Fibroblast of villous mesenchyme (primary cell): ENCODE data around the gene MGLL. TPM values are rescaled to one million over a fixed set of nuclear protein-coding genes. Genes with fewer than 3 reads are reported as not detected.

Experiments used
- DNase-seq: peaks from one replicate; pipeline ENCODE4 v3.0.0-alpha.2; 2010; ENCODE audit warnings: low read depth
- H3K4me3 ChIP-seq: 2 replicates; pipeline ENCODE4 v1.5.1; 2011; ENCODE audit warnings: low read depth, mild to moderate bottlenecking, low read length
- total RNA-seq: library from RNA; depleted of rRNA; stranded (reverse); fragments of >200 nt; gene quantifications from 2 replicates; pipeline ENCODE4 v1.2.3, GENCODE V29; 2012
- TF ChIP-seq, protein P1 (sequence below): IDR thresholded peaks from 2 replicates; pipeline ENCODE4 v1.5.1; 2012; ENCODE audit warnings: low read depth, mild to moderate bottlenecking, low read length; ENCODE audit not compliant: insufficient read depth

MGLL gene
- total RNA-seq, 1 donor = 141 TPM

DNA sequence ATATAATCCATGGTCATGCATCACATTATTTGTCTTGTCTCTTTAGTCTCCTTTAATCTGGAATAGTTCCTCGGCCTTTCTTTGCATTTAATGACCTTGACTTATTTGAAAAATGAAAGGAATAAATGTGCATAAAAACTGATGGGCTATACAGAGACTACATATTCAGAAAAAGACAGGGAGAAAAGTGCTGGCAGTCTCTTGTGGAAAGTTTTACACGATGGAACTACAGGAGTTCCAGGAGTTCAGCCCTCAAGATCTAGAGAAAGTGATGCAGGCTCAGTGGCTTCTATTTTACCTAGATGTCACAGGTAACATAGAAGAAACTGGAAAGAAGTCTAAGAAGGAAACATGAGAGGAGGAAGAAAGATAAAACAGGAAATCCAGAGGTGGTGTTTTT is 157.2 kb downstream of the MGLL start:
- H3K4me3 ChIP-seq = no peak overlapping the region
- TF ChIP-seq, protein P1, sequence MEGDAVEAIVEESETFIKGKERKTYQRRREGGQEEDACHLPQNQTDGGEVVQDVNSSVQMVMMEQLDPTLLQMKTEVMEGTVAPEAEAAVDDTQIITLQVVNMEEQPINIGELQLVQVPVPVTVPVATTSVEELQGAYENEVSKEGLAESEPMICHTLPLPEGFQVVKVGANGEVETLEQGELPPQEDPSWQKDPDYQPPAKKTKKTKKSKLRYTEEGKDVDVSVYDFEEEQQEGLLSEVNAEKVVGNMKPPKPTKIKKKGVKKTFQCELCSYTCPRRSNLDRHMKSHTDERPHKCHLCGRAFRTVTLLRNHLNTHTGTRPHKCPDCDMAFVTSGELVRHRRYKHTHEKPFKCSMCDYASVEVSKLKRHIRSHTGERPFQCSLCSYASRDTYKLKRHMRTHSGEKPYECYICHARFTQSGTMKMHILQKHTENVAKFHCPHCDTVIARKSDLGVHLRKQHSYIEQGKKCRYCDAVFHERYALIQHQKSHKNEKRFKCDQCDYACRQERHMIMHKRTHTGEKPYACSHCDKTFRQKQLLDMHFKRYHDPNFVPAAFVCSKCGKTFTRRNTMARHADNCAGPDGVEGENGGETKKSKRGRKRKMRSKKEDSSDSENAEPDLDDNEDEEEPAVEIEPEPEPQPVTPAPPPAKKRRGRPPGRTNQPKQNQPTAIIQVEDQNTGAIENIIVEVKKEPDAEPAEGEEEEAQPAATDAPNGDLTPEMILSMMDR = no peak
- no peak for DNase-seq

DNA sequence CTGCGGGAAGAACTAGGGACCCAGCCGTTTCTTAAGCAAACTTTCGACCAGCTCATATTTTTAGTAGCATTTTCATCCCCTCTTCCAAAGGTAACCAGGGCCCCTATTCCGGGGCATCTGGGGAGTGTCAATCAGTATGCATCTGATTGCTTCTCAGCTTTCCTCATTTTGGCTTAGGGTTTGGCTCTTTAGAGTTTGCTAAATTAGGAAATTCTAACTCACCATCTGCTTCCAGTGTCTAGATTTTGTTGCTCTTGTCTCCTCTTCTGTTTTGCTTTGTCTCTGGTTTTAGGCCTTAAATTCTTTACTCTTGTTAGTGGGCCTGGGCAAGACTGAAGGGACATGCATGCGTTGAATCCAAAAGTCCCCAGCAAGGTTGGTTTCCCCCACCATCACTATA is 159.2 kb downstream of the MGLL start:
- H3K4me3 ChIP-seq = no peak overlapping the region
- no peak for DNase-seq
- TF ChIP-seq, protein P1 = no peak

DNA sequence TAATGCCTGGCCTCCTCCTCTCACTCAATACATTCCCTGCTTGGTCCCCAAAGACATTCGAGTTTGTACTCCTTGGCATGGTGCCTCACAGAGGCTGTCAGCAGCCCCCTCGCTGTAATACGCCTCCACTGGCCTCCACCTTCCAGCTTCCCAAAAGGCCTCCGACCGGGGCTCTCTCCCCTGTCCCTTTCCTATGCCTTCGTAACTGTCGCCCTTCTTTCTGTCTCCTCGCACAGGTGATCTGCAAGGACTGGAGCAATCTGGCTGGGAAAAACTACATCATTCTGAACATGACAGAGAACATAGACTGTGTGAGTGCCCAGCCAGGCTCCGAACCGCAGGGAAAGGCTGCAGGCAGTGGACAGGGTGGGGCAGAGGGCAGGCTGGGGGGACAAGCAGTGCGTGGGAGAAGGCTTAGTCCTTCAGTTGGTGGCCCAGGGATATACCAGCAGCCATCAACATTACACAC is 160.3 kb downstream of the MGLL start:
- no peak overlapping the region for H3K4me3 ChIP-seq
- TF ChIP-seq, protein P1 = no peak
- no peak for DNase-seq

DNA sequence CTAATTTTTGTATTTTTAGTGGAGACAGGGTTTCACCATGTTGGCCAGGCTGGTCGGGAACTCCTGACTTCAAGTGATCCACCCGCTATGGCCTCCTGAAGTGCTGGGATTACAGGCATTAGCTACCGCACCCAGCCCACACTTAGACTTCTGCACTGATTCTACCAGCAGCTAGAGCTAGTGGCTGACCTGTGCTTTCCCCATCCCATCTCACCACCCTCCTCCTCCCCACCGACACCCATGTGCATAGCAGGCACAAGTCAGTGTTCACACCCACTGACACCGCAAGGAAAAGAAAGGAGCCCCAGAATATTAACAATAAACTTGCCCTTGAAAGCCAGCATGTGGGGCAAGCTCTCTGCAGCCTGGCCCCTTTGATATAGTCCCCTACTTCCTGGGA is 160.7 kb downstream of the MGLL start:
- no peak overlapping the region for H3K4me3 ChIP-seq

DNA sequence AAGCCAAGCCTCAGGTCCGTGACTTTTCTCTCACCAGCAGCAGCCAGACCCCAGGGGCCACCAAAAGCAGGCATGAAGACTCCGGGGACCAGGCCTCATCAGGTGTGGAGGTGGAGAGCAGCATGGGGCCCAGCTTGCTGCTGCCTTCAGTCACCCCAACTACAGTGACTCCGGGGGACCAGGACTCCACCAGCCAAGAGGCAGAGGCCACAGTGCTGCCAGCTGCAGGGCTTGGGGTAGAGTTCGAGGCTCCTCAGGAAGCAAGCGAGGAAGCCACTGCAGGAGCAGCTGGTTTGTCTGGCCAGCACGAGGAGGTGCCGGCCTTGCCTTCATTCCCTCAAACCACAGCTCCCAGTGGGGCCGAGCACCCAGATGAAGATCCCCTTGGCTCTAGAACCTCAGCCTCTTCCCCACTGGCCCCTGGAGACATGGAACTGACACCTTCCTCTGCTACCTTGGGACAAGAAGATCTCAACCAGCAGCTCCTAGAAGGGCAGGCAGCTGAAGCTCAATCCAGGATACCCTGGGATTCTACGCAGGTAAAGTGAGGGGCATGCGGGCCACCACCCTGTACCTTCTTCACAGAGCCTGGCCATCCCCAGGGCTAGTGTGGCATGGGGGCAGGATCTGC is 161.6 kb downstream of the MGLL start:
- H3K4me3 ChIP-seq = no peak overlapping the region
- TF ChIP-seq, protein P1 = no peak
- DNase-seq = no peak

More for the DNA sequence above, 160.7 kb downstream of the MGLL start:
- no peak for DNase-seq
- TF ChIP-seq, protein P1 = no peak

DNA sequence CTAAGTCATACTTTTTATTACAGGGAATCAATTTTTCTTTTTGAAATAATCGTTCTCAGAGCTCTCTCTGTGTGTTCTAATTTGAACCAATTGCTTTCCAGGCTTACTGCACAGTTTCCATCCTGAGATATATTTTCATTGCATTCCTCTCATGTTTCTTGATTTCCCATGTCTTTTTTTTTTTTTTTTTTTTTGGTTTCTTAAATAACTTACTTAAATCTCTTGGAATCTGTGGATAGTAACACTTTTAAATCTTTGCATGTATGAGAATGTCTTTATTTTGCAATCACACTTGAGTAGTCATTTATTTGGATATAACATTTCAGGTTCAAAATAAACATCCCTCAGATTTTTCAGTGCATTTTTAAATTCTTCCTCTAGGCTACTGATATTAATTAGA is 164.1 kb downstream of the MGLL start:
- peak; percentile 14 for DNase-seq
- TF ChIP-seq, protein P1 = no peak
- H3K4me3 ChIP-seq = no peak overlapping the region

DNA sequence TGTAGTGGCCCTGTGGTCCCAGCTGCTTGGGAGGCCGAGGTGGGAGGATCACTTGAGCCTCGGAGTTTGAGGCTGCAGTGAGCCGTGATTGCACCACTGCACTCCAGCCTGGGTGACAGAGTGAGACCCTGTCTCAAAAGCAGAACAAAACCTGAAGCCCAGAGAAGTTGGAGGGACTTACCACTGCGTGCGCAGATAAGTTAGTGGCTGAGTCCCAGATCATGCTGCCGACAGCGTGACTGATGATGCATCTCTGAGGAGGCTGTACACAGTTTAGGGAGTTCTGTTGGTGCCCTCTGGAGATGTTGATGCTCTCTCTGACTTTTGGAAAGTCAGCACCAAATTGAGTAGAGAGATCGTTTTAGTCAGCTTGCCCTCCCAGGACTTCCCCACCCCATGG is 165.4 kb downstream of the MGLL start:
- no peak overlapping the region for H3K4me3 ChIP-seq
- TF ChIP-seq, protein P1 = no peak
- no peak for DNase-seq
